Neural crest cell (in vitro differentiated cells): Measurements from ENCODE around the gene CHTF18. TPM values are rescaled to one million over a fixed set of nuclear protein-coding genes. Genes with fewer than 3 reads are reported as not detected.

Experiments
- DNase-seq: peaks from one replicate; pipeline ENCODE4 v3.0.0; 2021; ENCODE audit warnings: low read depth, mixed read lengths, low spot score
- H3K27ac Mint-ChIP-seq: one replicate; pipeline ENCODE4 v1.8.0; 2021; ENCODE audit warnings: mild to moderate bottlenecking, mixed read lengths; ENCODE audit not compliant: unreplicated experiment
- H3K27me3 Mint-ChIP-seq: 2 replicates; pipeline ENCODE4 v1.8.0; 2021; ENCODE audit warnings: low read depth, mild to moderate bottlenecking, mixed read lengths
- H3K36me3 Mint-ChIP-seq: 2 replicates; pipeline ENCODE4 v1.8.0; 2021; ENCODE audit warnings: low read depth, mild to moderate bottlenecking, mixed read lengths
- H3K4me1 Mint-ChIP-seq: 2 replicates; pipeline ENCODE4 v1.8.0; 2021; ENCODE audit warnings: mixed read lengths
- H3K4me3 Mint-ChIP-seq: one replicate; pipeline ENCODE4 v1.8.0; 2021; ENCODE audit warnings: mild to moderate bottlenecking, mixed read lengths
- H3K9me3 Mint-ChIP-seq: 2 replicates; pipeline ENCODE4 v1.8.0; 2021; ENCODE audit warnings: mixed read lengths
- total RNA-seq: library from RNA; stranded (reverse); gene quantifications from 2 replicates; pipeline ENCODE4 v1.2.1, GENCODE V29; 2021
- TF ChIP-seq, protein P1 (sequence below): fragments of 200-600 bp; sonication (generic); conservative IDR thresholded peaks from 2 replicates; pipeline ENCODE4 v1.5.0; 2021; ENCODE audit warnings: antibody characterized with exemption, mild to moderate bottlenecking

Gene CHTF18
- total RNA-seq, 1 donor from 2014 or later: 169 TPM

DNA sequence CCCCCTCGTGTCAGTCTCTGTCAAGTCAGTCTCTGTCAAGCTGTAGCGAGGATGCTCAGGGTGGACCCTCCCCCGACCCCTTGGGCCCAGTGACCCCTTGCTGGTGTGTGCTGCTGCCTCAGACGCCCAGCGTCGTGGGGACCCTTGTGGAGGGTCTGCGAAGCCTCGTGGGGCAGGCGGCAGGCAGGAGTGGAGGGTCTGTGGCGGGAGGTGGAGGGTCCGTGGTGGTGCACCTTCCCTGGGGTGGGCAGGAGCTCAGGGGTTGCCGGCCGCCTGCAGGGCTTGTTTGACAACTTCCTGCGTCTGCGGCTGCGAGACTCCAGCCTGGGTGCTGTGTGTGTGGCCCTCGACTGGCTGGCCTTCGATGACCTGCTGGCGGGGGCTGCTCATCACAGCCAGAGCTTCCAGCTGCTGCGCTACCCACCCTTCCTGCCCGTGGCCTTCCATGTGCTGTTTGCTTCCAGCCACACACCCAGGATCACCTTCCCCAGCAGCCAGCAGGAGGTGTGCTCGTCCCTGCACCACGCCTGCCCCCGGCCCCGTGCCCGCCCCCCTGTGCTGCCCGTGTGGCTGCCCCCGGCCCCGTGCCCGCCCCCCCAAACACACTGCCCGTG, 6.5 kb downstream of the CHTF18 start:
- H3K9me3 Mint-ChIP-seq: no peaks in the 10 kb centered on the region

DNA sequence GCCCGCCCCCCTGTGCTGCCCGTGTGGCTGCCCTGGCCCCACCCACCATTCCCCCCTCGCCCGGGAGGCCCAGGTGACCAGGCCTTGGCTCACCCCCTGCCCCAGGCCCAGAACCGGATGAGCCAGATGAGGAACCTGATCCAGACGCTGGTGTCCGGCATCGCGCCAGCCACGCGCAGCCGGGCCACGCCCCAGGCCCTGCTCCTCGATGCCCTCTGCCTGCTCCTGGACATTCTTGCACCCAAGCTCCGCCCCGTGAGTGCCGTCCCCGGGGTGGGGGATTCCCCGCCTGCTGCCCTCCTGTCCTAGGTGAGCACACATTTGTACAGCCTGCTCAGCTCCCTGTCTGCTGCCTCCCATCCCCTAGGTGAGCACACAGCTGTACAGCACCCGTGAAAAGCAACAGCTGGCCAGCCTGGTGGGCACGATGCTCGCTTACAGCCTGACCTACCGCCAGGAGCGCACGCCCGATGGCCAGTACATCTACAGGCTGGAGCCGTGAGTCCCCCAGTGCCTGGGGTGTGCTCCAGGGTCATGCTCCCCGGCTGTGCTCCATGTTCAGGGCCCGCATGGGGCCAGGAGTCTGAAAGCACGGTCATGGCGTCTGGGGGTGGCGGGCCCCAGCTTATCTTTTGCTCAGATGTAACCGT, 7.3 kb downstream of the CHTF18 start:
- Mint-ChIP-seq H3K9me3 (no peaks in the 10 kb centered on the region), H3K36me3 (peaks cover 7% of the 10 kb centered on the region), H3K27ac (no peak overlapping the region), H3K4me1 (no peaks in the 10 kb centered on the region), H3K4me3 (peak overlapping the region; percentile 61), H3K27me3 (peaks cover 24% of the 10 kb centered on the region)
- no peak for DNase-seq
- TF ChIP-seq, protein P1, sequence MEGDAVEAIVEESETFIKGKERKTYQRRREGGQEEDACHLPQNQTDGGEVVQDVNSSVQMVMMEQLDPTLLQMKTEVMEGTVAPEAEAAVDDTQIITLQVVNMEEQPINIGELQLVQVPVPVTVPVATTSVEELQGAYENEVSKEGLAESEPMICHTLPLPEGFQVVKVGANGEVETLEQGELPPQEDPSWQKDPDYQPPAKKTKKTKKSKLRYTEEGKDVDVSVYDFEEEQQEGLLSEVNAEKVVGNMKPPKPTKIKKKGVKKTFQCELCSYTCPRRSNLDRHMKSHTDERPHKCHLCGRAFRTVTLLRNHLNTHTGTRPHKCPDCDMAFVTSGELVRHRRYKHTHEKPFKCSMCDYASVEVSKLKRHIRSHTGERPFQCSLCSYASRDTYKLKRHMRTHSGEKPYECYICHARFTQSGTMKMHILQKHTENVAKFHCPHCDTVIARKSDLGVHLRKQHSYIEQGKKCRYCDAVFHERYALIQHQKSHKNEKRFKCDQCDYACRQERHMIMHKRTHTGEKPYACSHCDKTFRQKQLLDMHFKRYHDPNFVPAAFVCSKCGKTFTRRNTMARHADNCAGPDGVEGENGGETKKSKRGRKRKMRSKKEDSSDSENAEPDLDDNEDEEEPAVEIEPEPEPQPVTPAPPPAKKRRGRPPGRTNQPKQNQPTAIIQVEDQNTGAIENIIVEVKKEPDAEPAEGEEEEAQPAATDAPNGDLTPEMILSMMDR: no peak

More for the DNA sequence above, 6.5 kb downstream of the CHTF18 start:
- DNase-seq: no peak
- peaks cover 19% of the 10 kb centered on the region for H3K27me3 Mint-ChIP-seq
- no peaks in the 10 kb centered on the region for H3K4me1 Mint-ChIP-seq
- H3K36me3 Mint-ChIP-seq: peaks cover 7% of the 10 kb centered on the region
- no peak overlapping the region for H3K4me3 Mint-ChIP-seq
- H3K27ac Mint-ChIP-seq: no peak overlapping the region
- TF ChIP-seq, protein P1: no peak

DNA sequence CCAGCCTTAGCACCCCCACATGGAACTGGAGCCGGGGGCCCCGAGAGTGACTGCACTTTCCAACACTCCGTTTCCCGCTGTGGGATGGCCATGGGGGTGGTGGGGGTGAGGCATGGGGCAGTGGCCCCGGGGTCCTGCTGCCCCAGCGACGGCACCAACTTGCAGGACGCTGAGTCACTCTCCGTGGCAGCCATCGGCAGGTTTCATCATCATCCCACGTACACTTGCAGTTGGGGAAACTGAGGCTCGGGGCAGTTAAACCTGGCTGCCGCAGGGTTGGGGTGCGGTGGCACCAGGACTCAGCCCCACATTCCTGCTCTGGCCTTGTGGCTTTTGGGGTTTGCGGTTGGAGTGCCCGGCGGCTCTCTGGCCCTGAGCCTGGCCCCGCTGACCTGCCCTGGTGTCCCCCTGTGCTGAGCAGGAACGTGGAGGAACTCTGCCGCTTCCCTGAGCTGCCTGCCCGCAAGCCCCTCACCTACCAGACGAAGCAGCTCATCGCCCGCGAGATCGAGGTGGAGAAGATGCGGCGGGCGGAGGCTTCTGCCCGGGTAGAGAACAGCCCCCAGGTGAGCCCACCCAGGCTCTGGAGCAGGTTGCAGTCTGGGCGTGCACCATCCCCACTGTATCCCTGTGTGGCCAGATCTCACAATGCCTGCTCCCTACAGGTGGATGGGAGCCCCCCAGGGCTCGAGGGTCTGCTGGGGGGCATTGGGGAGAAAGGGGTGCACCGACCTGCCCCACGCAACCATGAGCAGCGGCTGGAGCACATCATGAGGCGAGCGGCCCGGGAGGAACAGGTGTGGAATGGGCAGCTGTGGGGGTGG, 8.1 kb downstream of the CHTF18 start:
- Mint-ChIP-seq H3K9me3 (no peaks in the 10 kb centered on the region), H3K27ac (no peak overlapping the region), H3K27me3 (peaks cover 32% of the 10 kb centered on the region), H3K4me3 (no peak overlapping the region), H3K4me1 (no peaks in the 10 kb centered on the region), H3K36me3 (peaks cover 4% of the 10 kb centered on the region)
- TF ChIP-seq, protein P1: no peak
- DNase-seq: no peak

DNA sequence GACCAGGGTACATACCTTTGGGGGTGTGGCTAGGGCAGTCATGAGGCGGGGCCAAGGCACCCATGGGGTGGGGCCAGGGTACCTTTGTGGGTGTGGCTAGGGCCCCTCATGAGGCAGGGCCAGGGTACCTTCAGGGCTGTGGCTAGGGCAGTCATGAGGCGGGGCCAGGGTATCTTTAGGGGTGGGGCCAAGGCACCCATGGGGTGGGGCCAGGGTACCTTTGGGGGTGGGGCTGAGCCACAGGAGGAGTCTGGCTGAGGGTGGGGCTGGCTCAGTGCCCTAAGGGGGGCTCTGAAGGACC, 8.7 kb downstream of the CHTF18 start:
- Mint-ChIP-seq H3K27me3 (peaks cover 37% of the 10 kb centered on the region), H3K27ac (no peak overlapping the region), H3K9me3 (no peaks in the 10 kb centered on the region), H3K4me1 (no peaks in the 10 kb centered on the region), H3K4me3 (no peak overlapping the region), H3K36me3 (peaks cover 2% of the 10 kb centered on the region)
- no peak for DNase-seq
- TF ChIP-seq, protein P1: no peak

DNA sequence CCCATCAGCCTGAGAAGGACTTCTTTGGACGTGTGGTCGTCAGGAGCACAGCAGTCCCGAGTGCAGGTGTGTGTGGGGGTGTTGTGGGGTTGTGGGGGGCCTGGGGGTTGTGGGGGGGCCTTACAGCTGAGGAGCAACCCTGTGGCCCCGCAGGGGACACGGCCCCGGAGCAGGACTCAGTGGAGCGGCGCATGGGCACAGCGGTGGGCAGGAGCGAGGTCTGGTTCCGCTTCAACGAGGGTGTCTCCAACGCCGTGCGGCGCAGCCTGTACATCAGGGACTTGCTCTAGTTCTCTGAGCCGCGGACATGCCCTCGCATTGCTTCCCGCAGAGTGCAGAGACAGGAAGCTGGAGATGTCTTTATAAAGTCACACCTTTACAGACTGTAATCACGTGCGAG, 9.3 kb downstream of the CHTF18 start:
- H3K27ac Mint-ChIP-seq: no peak overlapping the region
- TF ChIP-seq, protein P1: no peak
- H3K4me1 Mint-ChIP-seq: no peaks in the 10 kb centered on the region
- DNase-seq: no peak
- peaks cover 42% of the 10 kb centered on the region for H3K27me3 Mint-ChIP-seq
- peaks cover 2% of the 10 kb centered on the region for H3K36me3 Mint-ChIP-seq
- no peak overlapping the region for H3K4me3 Mint-ChIP-seq
- H3K9me3 Mint-ChIP-seq: no peaks in the 10 kb centered on the region
